ENCODE measurements around the gene BMI1. TPM values are rescaled to one million over a fixed set of nuclear protein-coding genes. Genes with fewer than 3 reads are reported as not detected.

Gene BMI1
- total and polyA plus RNA-seq, 2 of the 4 experiments (the other 2 are of a cell fraction), result 19.7 to 25.8 TPM

DNA sequence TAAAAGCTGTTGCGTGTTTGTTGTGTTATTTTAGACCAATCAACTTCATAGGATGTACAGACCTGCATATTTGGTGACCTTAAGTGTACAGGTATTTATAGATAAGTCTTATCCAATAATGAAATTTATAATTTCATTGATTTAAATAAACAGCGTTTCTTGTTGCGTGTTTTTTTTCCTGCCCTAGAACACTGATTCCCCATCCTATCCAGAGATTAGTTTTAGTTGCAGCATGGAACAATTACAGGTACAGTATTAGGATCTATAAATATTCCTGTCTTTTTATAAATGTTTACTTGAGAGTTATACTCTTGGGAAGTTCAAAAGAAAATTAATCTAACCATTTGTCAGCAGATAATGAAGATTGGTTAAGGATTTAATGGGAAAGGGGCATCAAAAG, 2.1 kb upstream of the BMI1 start:
- H3K9me3 ChIP-seq (ENCODE audit: control insufficient read depth, insufficient read depth, low read length), result 0 out of 2 replicates have a peak, but pooled peaks cover 3% of the 10 kb centered on the region
- H2AK9ac ChIP-seq (replicated peaks; ENCODE audit: low read depth, low read length, poor library complexity), result no peak overlapping the region
- ATAC-seq (ENCODE audit: low read depth) (no peak), DNase-seq (no peak)
- WGBS, 2 experiments (ENCODE audit: extremely low coverage in 2 of 2, insufficient read length in 1 of 2), result no CpG with 5 or more reads among the region's 3 CpGs
- H3K36me3 ChIP-seq (ENCODE audit: control insufficient read depth, insufficient read depth, low read length), result no peaks in the 10 kb centered on the region
- no peak overlapping the region for H2BK20ac ChIP-seq (ENCODE audit: low read depth, low read length)
- intact Hi-C loops (cut with micrococcal nuclease), result loop anchor here (5.0 kb wide), 2 partner anchors 394 to 821 kb away; partner anchors contain the start of gene PIP4K2A
- no peak overlapping the region for H2BK5ac ChIP-seq (ENCODE audit: low read depth, low read length, poor library complexity, severe bottlenecking)
- ChIA-PET CTCF (no interaction called here), POLR2A (ENCODE audit: unreplicated experiment) (no interaction called here)
- no peak overlapping the region for H4K5ac ChIP-seq (ENCODE audit: low read depth, low read length)
- no peaks in the 10 kb centered on the region; the same call in 1 of the 2 replicates for H3K9me1 ChIP-seq (ENCODE audit: insufficient read depth, low read length)
- H2AK5ac ChIP-seq (ENCODE audit: low read depth, low read length), result no peak overlapping the region
- dilution Hi-C loops (cut with HindIII; ENCODE audit: low sequenced_read_pairs, unreplicated experiment), result no loop called here
- no peak overlapping the region for H3K27ac ChIP-seq (ENCODE audit: insufficient read depth, low read length)
- H2BK15ac ChIP-seq (ENCODE audit: low read depth, low read length), result no peak overlapping the region
- no peak overlapping the region for H3K4me3 ChIP-seq (ENCODE audit: insufficient read depth, low read depth, low read length)
- H3K9ac ChIP-seq (ENCODE audit: low read depth, low read length), result no peak overlapping the region
- in situ Hi-C loops (cut with MboI; ENCODE audit: low sequenced_read_pairs), result loop anchor here (10.0 to 25.0 kb wide), 3 partner anchors 314 to 806 kb away; partner anchors contain the start of gene DNAJC1
- no peak overlapping the region for H3K23ac ChIP-seq (ENCODE audit: low read depth, low read length)
- H3K4ac ChIP-seq (ENCODE audit: low read depth, low read length), result no peak overlapping the region
- peaks cover 9 to 20% of the 10 kb centered on the region in 2 experiments for H3K79me1 ChIP-seq (ENCODE audit: low read depth in 1 of 2, low read length in 2 of 2)
- peaks cover 18% of the 10 kb centered on the region for H3K27me3 ChIP-seq (ENCODE audit: control insufficient read depth, insufficient read depth, low read length)
- H3K4me2 ChIP-seq (ENCODE audit: low read depth, low read length), result no peak overlapping the region
- no peak overlapping the region for H2BK120ac ChIP-seq (ENCODE audit: low read depth, low read length)
- H3K18ac ChIP-seq (ENCODE audit: low read depth, low read length), result no peak overlapping the region
- H2AFZ ChIP-seq (replicated peaks; ENCODE audit: low read length, poor library complexity), result no peak overlapping the region
- TF ChIP-seq POLR2A (IDR thresholded peaks at IDR 0.05; ENCODE audit: low read depth, low read length) (no peak), NFE2L2 (IDR thresholded peaks at IDR 0.05; ENCODE audit: low read depth, low read length) (no peak), FOS (IDR thresholded peaks at IDR 0.05; ENCODE audit: low read depth, low read length) (no peak), CEBPB (IDR thresholded peaks at IDR 0.05; ENCODE audit: low read depth, low read length) (no peak), RAD21 (IDR thresholded peaks at IDR 0.05; ENCODE audit: low read length) (no peak), USF2 (IDR thresholded peaks at IDR 0.05; ENCODE audit: low read depth, low read length) (no peak), RFX5 (IDR thresholded peaks at IDR 0.05; ENCODE audit: low read depth, low read length) (no peak), BHLHE40 (IDR thresholded peaks at IDR 0.05; ENCODE audit: low read depth, low read length) (no peak), CHD1 (IDR thresholded peaks at IDR 0.05; ENCODE audit: low read depth, low read length) (no peak)
- no peak overlapping the region for H4K91ac ChIP-seq (ENCODE audit: insufficient read depth, low read depth, low read length)
- BruUV-seq (replicated peaks), result no TSS peak
- H3K4me1 ChIP-seq (ENCODE audit: control insufficient read depth, insufficient read depth, low read length), result no peaks in the 10 kb centered on the region
- peaks cover 9% of the 10 kb centered on the region; the same call in 1 of the 2 replicates for H4K20me1 ChIP-seq (ENCODE audit: insufficient read depth, low read length)
- H4K8ac ChIP-seq (ENCODE audit: low read depth in 2 of 2, low read length in 2 of 2), result no peak overlapping the region
- H3K14ac ChIP-seq (replicated peaks; ENCODE audit: low read depth, low read length), result no peak overlapping the region
- no peak overlapping the region for H3K56ac ChIP-seq (ENCODE audit: extremely low read depth, insufficient read depth, low read length)
